ENCODE results near the gene TEDC2.
"Not testable (repeated sequence)": the region's sequence is repeated elsewhere in the genome, so short reads cannot be mapped to it uniquely, and the experiment has no call there.

TEDC2 gene

GRCh38 chr16:2439598-2439997, 20.3 kb upstream of the TEDC2 start:
- FAIRE-seq, result no peak

- not testable (repeated sequence) for FAIRE-seq
Measured at GRCh38 chr16:2441143-2441804, 18.6 kb upstream of the TEDC2 start.

DNA sequence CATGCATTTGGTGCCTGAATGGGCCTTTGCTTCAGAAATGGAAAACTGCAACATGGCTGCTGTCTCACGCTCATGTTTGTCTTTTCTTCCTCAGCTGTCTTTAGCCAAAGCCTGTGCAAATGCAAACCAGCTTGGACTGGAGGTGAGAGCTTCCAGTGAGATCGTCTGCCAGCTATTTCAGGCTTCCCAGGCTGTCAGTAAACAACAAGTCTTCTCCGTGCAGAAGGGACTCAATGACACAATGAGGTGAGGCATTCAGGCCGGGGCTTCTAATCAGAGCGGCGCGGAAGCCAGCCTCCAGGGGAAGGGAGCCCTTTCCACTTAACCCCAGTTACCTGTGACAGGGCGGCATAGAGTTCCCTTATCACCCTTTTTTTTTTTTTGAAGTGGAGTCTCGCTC, 16.4 kb upstream of the TEDC2 start:
- no peak for FAIRE-seq

GRCh38 chr16:2447920-2448583, 11.9 kb upstream of the TEDC2 start:
- FAIRE-seq, result no peak

- FAIRE-seq, result no peak
Measured at GRCh38 chr16:2449118-2449517, 10.8 kb upstream of the TEDC2 start.

GRCh38 chr16:2450535-2450934, 9.4 kb upstream of the TEDC2 start:
- no peak for FAIRE-seq

- FAIRE-seq, result no peak
Measured at GRCh38 chr16:2450975-2451381, 8.9 kb upstream of the TEDC2 start.

DNA sequence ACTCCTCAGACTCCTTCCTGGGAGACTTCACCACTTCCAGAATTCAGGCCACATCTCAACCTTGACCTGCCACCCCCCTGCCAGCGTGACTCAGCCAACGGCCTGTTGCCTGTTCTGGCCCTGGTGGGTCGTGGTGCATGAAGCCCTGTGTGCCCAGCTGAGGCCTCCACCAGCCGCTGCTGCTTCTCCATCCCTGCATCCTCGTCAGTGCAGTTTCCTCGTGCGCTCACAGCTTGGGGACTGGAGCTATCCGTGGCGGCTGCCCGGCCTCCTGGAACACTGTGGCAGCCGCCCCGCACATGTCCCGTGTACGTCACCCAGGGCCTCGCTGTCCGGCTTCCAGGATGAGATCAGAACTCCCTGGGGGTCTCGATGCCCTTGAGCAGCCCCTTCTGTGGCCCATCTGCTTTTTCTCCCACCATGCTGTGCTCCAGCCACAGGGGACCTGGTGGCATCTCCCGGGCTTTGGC, 8.0 kb upstream of the TEDC2 start:
- no peak for FAIRE-seq

- no peak for FAIRE-seq
Measured at GRCh38 chr16:2452650-2453049, 7.3 kb upstream of the TEDC2 start.

DNA sequence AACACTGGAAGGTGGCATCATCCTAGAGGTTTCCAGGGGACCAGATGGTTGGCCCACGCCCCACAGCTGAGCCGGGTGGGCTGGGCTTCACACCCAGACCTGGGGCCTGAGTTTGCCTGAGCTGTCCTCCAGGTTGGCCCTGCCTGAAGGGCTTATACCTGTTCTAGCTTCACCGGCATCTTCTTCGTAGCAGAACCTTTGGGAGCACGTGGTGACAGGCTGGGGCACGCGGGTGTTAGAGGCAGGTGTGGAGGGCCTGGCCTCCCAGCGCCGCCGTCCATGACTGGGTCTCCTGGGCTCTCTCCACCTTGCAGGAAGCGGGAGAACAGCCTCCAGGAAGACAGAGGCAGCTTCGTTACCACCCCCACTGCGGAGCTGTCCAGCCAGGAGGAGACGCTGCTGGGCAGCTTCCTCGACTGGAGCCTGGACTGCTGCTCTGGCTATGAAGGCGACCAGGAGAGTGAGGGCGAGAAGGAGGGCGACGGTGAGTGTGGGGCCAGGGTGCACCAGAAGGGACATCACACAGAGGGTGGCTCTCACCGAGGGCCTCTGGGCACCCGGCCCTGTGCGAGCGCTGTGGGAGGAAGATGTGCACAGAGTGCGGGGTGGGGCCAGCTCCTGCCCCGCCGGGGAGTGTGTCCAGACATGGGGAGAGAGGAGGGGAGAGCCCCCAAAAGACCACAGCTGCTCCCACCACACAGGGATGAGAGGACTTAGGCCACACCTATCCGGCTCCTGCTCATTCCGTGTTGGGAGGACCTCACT, 4.6 kb upstream of the TEDC2 start:
- no peak for FAIRE-seq

DNA sequence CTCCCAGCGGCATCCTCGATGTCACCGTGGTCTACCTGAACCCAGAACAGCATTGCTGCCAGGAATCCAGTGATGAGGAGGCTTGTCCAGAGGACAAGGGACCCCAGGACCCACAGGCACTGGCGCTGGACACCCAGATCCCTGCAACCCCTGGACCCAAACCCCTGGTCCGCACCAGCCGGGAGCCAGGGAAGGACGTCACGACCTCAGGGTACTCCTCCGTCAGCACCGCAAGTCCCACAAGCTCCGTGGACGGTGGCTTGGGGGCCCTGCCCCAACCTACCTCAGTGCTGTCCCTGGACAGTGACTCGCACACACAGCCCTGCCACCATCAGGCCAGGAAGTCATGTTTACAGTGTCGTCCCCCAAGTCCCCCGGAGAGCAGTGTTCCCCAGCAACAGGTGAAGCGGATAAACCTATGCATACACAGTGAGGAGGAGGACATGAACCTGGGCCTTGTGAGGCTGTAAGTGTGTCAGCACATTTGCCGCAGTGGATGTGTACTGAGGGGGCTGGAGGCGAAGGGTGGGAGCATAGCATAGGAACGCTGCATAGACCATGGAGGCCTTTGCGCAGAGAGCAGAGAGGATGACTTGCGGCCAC, 3.3 kb upstream of the TEDC2 start:
- no peak for FAIRE-seq

- FAIRE-seq, result no peak
Measured at GRCh38 chr16:2457267-2457666, 2.6 kb upstream of the TEDC2 start.

DNA sequence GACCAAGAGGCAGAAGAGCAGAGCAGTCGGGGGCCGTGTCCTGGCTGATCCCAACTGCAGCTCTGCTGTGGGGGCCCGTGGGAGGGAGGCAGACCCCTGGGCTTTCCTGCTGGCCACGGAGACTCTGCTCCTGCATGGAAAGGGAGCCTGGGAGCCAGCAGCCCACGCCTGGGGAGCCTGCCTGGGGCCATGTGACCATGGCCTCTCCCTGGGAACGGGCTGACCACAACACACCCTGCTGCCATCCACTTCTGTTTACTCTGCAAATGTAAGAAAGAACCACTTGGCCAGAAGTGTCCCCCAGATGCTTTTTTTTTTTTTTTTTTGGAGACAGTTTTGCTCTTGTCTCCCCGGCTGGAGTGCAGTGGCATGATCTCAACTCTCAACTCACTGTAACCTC, 2.0 kb upstream of the TEDC2 start:
- FAIRE-seq, result no peak

DNA sequence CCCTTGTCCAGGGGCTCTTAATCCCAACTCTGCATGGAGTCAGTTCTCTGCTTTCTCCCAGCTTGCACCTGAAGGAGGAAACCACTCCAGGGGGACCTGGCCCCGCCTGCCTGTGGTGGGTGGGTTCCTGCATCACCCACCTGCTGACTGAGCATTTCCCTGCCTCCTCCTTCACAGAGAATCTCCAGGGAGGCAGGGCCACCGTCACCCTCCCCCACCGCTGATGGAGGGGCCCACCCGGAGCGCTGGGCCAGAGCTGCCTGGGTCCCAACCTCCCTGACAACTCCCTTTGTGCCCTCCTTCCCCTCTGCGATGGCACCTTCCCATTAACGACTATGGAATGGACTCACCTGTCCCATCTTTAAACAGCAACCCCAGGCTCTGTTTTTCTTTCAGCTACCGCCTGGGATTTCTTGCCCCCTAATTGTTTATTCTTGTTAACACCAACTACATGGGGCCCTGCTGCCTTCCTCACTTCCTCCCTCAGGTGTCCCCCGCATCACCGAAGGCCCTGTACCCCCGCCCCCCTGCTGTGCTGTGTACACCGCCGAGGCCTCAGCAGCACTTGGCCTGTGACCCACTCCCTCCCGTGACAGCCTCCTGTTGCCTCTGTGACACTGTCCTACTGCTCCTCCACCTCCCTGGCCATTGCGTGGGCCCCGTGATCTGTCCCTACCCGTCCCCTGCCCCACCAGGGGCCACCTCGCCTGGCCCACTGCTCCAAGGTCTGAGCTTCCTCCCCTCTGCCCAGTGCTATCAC, 842 bp upstream of the TEDC2 start:
- FAIRE-seq, result no peak

DNA sequence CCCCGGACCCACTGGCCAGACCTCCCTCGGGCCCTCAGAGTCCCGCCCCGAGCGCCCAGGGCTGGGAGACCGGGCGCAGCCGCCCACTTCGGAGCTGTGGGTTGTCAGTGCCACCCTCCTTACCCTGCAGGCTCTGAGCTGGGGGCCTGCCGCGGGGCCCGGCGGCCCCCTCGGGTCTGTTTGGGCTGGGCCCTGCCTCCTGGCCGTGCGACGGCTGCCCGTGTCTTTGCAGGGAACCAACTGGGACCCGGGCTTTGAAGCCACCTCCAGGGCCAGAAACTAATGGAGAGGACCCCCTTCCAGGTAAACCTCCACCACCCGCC, 443 bp downstream of the TEDC2 start:
- no peak for FAIRE-seq

DNA sequence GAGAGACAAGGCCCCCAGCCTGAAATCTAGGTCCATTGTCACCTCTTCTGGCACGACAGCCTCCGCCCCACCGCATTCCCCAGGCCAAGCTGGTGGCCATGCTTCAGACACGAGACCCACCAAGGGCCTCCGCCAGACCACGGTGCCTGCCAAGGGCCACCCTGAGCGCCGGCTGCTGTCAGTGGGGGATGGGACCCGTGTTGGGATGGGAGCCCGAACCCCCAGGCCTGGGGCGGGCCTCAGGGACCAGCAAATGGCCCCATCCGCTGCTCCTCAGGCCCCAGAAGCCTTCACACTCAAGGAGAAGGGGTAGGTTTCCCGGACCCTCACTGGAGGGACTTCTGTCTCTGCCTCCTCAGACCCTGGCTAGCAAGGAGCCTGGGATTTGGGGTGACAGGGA, 1.0 kb downstream of the TEDC2 start:
- FAIRE-seq, result no peak

DNA sequence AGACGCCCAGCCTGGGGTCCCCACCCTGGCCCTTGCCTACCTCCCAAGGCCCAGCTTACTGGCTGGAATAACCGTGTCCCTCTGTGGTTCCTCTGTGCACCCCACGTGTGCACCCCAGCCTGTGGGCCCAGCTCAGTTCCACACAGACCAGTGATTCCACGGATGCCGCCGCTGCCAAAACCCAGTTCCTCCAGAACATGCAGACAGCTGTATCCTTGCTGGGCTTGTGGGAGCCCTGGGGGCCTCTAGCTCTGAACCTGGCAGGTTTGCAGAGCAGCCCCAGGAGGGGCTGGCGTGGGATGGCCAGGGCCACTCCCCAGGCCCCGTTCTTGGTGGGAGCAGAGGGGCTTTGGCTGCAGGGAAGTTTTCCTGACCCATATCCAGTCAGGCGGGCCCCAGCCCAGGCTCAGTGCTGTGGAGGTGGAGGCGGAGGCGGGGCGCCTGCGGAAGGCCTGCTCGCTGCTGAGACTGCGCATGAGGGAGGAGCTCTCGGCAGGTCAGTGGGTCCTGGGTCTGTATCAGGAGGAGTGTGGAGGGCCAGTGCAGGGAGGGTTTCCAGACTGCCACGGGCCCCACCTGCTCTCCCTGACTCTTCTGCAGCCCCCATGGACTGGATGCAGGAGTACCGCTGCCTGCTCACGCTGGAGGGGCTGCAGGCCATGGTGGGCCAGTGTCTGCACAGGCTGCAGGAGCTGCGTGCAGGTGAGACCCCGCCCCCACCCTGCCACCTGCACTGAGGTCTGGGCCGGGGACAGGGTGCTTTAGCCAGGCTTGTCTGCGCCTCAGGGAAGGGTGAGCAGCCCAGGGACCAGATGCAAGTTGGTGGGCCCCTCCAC, 2.3 kb downstream of the TEDC2 start:
- FAIRE-seq, result no peak

DNA sequence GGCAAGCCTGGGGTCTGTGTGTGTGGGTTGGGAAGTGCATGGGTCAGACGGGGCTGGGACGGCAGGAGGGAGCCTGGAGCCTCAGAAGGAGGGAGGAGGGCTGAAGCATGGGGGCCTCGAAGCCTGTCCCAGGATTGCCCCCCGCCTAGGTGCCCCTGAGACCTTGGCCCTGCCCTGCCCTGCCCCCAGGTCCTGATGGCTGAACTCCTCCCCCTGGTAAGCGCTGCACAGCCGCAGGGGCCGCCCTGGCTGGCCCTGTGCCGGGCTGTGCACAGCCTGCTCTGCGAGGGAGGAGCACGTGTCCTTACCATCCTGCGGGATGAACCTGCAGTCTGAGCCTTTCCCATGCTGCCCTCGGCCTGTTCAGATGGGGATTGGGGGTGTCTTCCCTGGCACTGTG, 4.4 kb downstream of the TEDC2 start:
- no peak for FAIRE-seq

GRCh38 chr16:2465653-2466415, 5.9 kb downstream of the TEDC2 start:
- no peak for FAIRE-seq

DNA sequence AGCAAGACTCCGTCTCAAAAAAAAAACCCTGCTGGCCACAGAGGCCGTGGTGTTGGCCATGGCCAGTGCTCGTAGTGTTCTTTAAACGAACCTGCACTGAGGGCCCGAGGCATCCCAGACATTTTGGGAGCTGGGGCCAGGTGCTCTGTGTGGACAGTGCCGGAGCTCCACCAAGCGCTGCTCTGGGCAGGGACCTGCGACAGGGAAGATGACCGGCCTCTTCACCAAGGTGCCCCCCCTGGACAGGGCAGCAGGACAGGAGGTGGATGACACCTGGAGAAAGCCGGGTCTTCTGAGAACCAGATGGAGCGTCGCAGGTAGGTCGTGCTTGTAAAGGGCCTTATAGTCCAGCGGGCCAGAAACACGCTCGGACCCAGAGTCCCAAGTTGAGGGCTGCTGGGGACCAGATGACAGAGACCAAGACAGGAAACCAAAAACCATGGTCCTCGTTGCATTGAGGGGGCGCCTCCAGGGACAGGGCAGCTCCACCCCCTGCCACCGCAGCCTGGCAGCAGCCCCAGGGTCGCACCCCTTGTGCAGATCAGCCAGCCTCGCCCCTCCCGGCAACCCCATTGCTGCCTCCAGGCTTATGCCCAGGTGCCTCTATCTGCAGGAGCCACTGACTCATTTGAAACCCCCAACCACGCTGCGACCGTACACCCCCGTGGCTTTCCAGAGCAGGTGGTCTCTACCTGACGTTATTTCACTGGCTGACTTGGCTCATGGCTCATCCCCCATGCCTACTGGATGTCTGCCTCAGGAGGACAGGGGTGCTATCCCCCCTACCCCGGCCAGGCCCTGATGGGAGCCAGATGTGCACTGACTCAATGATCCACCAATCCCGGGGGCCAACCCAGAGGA, 7.0 kb downstream of the TEDC2 start:
- FAIRE-seq, result no peak
